Mucosa of gallbladder (tissue), 1 donor: Measurements from ENCODE around the gene ACSF3. TPM values are rescaled to one million over a fixed set of nuclear protein-coding genes. Genes with fewer than 3 reads are reported as not detected.
"Not testable (repeated sequence)": the region's sequence is repeated elsewhere in the genome, so short reads cannot be mapped to it uniquely, and the experiment has no call there.

Source experiments
- DNase-seq: peaks from one replicate; pipeline ENCODE4 v3.0.0-alpha.2; 2020; ENCODE audit warnings: low spot score
- total RNA-seq: library from RNA; stranded (reverse); gene quantifications from one replicate; pipeline ENCODE4 v1.2.1, GENCODE V29; 2021
- donor health status: DM: no; HTN: no; CAD: no.

The ACSF3 gene
- total RNA-seq, 1 donor from 2014 or later, result 63.4 TPM

GRCh38 chr16:89175280-89176146 lies 81.9 kb downstream of the ACSF3 start:
- DNase-seq, result no peak

GRCh38 chr16:89176147-89176690 lies 82.6 kb downstream of the ACSF3 start:
- no peak for DNase-seq

- no peak for DNase-seq
Measured at GRCh38 chr16:89176717-89177116, 83.1 kb downstream of the ACSF3 start.

- DNase-seq, result no peak
Measured at GRCh38 chr16:89177501-89177900, 83.8 kb downstream of the ACSF3 start.

GRCh38 chr16:89178453-89179147 lies 84.9 kb downstream of the ACSF3 start:
- no peak for DNase-seq

- DNase-seq, result no peak
Measured at GRCh38 chr16:89179148-89179484, 85.5 kb downstream of the ACSF3 start.

GRCh38 chr16:89179656-89180315 lies 86.1 kb downstream of the ACSF3 start:
- no peak for DNase-seq

GRCh38 chr16:89183463-89183862 lies 89.8 kb downstream of the ACSF3 start:
- DNase-seq, result no peak

GRCh38 chr16:89183975-89184676 lies 90.5 kb downstream of the ACSF3 start:
- DNase-seq, result no peak

- no peak for DNase-seq
Measured at GRCh38 chr16:89184677-89184932, 91.0 kb downstream of the ACSF3 start.

- DNase-seq, result no peak
Measured at GRCh38 chr16:89184933-89185794, 91.5 kb downstream of the ACSF3 start.

GRCh38 chr16:89185887-89186592 lies 92.4 kb downstream of the ACSF3 start:
- not testable (repeated sequence) for DNase-seq

GRCh38 chr16:89186593-89187031 lies 93.0 kb downstream of the ACSF3 start:
- not testable (repeated sequence) for DNase-seq

GRCh38 chr16:89187032-89187769 lies 93.5 kb downstream of the ACSF3 start:
- DNase-seq, result no peak

- no peak for DNase-seq
Measured at GRCh38 chr16:89187770-89188392, 94.2 kb downstream of the ACSF3 start.

- not testable (repeated sequence) for DNase-seq
Measured at GRCh38 chr16:89188471-89189357, 95.1 kb downstream of the ACSF3 start.

GRCh38 chr16:89189358-89190025 lies 95.8 kb downstream of the ACSF3 start:
- DNase-seq, result no peak
